Skeletal muscle tissue (tissue), 4 donors: ENCODE measurements around the gene FOXF2. TPM values are rescaled to one million over a fixed set of nuclear protein-coding genes. Genes with fewer than 3 reads are reported as not detected.
A peak's percentile ranks its signal among the peaks of the same experiment; 100 is the strongest.
"Not testable (repeated sequence)": the region's sequence is repeated elsewhere in the genome, so short reads cannot be mapped to it uniquely, and the experiment has no call there.

Source experiments
- H3K27ac ChIP-seq: one replicate; pipeline ENCODE4 v1.7.0; 2013; ENCODE audit warnings: mild to moderate bottlenecking, low read depth, low read length, inconsistent platforms
- H3K27me3 ChIP-seq, 3 donors: one replicate each; pipeline ENCODE4 v1.7.0; 2013; ENCODE audit warnings: low read length in 3 of 3; ENCODE audit not compliant: control insufficient read depth in 3 of 3, insufficient read depth in 3 of 3
- H3K36me3 ChIP-seq, 3 donors: one replicate each; pipeline ENCODE4 v1.7.0; 2013; ENCODE audit warnings: low read length in 3 of 3; ENCODE audit not compliant: control insufficient read depth in 3 of 3, insufficient read depth in 3 of 3
- H3K4me1 ChIP-seq, 3 donors: one replicate each; pipeline ENCODE4 v1.7.0; 2013; ENCODE audit warnings: low read length in 3 of 3, mild to moderate bottlenecking in 3 of 3; ENCODE audit not compliant: control insufficient read depth in 3 of 3, insufficient read depth in 3 of 3
- H3K4me3 ChIP-seq, 3 donors: one replicate each; pipeline ENCODE4 v1.7.0; 2013; ENCODE audit warnings: low read length in 3 of 3
- H3K9ac ChIP-seq, 3 donors: one replicate each; pipeline ENCODE4 v1.7.0; 2013; ENCODE audit warnings: low read length in 3 of 3, mild to moderate bottlenecking in 3 of 3, moderate library complexity in 2 of 3, low read depth in 1 of 3
- H3K9me3 ChIP-seq, 3 donors: one replicate each; pipeline ENCODE4 v1.7.0; 2013; ENCODE audit warnings: low read length in 3 of 3; ENCODE audit not compliant: control insufficient read depth in 3 of 3
- total RNA-seq: library from RNA; depleted of rRNA; stranded (reverse); fragments of >200 nt; gene quantifications from one replicate; pipeline ENCODE4 v1.2.3, GENCODE V29; 2014
- donor health status: Osteomylitis.

FOXF2 gene
- total RNA-seq, result 0.52 TPM

- peaks cover 6 to 22% (median 8%) of the 10 kb centered on the region in 3 donors for H3K4me1 ChIP-seq
- H3K27ac ChIP-seq, result no peak within 1 kb of the TSS
- H3K9me3 ChIP-seq, result no peaks in the 10 kb centered on the region
- H3K36me3 ChIP-seq, result no peaks in the 10 kb centered on the region
- peaks cover 83 to 89% (median 87%) of the 10 kb centered on the region in 3 donors for H3K27me3 ChIP-seq
- H3K9ac ChIP-seq, result peak within 1 kb of the TSS in 1 of 3 donors; percentile 45
- H3K4me3 ChIP-seq, result peak within 1 kb of the TSS; percentile 30 to 68 (median 57)
These were observed at the start of gene FOXF2 for GRCh38 chr6:1389369-1390132. FOXF2 (plus strand) TSS chr6:1389576; CDS start chr6:1389948, 372 bp downstream.

DNA sequence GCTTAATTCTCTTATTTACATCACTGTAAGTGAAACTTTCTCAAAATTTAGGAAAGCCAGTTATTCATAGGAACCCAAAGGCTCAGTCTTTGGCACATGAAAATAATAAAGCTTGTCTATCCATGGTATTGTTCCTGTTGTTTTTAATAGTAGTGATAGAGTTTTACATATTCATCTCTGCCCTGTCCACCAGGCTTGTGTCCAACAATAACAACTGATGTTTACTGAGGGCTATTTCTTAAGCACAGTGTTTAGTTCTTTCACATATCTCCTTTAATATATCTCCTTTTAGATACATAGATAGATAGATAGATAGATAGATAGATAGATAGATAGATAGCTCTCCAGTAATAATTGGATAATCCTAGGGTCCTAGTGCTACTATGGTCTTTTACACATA lies 43.3 kb upstream of the FOXF2 start:
- Histone ChIP-seq H3K4me3 (no peak overlapping the region), H3K9me3 (peaks cover 0 to 4% (median 4%) of the 10 kb centered on the region in 3 donors), H3K9ac (no peak overlapping the region), H3K27me3 (peaks cover 0 to 15% (median 14%) of the 10 kb centered on the region in 3 donors), H3K27ac (no peak overlapping the region), H3K4me1 (peaks cover 0 to 2% (median 0%) of the 10 kb centered on the region in 3 donors), H3K36me3 (no peaks in the 10 kb centered on the region)

DNA sequence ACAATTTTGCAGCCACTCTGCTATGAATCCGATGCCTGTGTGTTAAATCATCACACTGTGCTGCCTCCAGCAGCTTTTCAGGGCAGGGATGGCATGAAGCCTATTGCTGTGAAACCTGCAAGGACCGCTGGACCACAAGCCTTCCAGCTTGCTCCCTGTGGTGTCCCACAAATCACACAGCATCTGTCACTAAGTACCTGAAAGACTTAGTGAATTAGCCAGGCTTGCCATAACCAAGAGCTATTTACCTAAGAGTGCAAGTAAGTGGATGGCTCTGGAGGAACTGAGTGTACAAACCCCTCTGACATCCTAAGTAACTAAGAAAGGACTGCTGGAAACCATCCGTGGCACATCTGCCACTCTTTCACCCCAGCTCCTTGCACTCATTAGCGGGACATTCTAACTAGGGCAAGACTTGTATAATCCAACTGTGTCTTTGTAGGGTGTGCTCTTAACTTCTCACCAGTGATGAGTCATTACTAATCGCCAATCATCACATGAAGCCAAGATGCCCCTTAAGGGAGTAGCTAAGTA lies 42.8 kb upstream of the FOXF2 start:
- Histone ChIP-seq H3K9me3 (peaks cover 0 to 8% (median 4%) of the 10 kb centered on the region in 3 donors), H3K27ac (no peak overlapping the region), H3K36me3 (no peaks in the 10 kb centered on the region), H3K4me3 (no peak overlapping the region), H3K9ac (no peak overlapping the region), H3K4me1 (peaks cover 0 to 2% (median 0%) of the 10 kb centered on the region in 3 donors), H3K27me3 (peaks cover 0 to 15% (median 14%) of the 10 kb centered on the region in 3 donors)

GRCh38 chr6:1347161-1347560 lies 42.2 kb upstream of the FOXF2 start:
- Histone ChIP-seq H3K36me3 (no peaks in the 10 kb centered on the region), H3K9me3 (peaks cover 0 to 8% (median 4%) of the 10 kb centered on the region in 3 donors), H3K4me3 (no peak overlapping the region), H3K9ac (no peak overlapping the region), H3K27me3 (peaks cover 0 to 15% (median 14%) of the 10 kb centered on the region in 3 donors), H3K27ac (no peak overlapping the region), H3K4me1 (peaks cover 0 to 2% (median 0%) of the 10 kb centered on the region in 3 donors)

DNA sequence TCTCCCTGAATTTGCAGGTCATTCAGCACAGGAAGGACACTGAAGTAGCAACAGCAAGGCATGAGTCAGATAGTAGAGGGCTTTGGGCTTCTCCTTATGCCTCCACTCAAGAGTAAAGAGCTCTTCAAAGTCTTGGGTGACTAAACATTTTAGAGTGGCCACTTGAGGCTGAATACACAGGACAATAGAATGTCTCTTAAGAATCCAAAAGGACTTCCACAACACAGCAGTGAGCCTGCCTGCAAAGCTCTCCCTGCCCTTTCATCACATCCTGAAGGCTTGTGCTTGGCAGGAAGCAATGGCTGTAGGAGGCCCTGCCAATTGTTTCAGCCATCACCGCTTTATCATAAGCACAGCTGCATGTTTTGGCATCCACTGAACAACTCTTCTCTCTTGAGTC lies 40.7 kb upstream of the FOXF2 start:
- Histone ChIP-seq H3K4me3 (no peak overlapping the region), H3K27me3 (peaks cover 2 to 15% (median 14%) of the 10 kb centered on the region in 3 donors), H3K27ac (no peak overlapping the region), H3K36me3 (no peaks in the 10 kb centered on the region), H3K9me3 (peaks cover 0 to 8% (median 4%) of the 10 kb centered on the region in 3 donors), H3K9ac (no peak overlapping the region), H3K4me1 (peaks cover 0 to 2% (median 0%) of the 10 kb centered on the region in 3 donors)

DNA sequence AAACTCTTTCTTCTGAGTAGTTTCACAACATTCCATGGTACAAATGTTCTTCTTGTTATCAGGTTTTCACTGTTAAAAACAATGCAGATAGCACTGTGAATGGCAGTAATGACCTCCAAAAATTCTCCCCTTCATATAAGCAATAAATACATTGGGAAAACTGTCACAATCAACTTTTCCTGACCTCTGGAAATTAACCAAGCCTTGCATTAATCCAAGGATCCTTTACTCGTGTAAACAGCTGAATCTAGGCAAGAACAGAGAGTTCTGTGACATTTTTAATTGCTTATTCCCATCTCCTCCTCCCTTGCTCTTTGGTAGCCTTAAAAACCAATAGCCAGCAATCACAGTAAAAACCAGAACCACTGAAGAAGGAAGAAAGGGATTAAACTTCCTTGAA lies 39.7 kb upstream of the FOXF2 start:
- Histone ChIP-seq H3K4me1 (peaks cover 0 to 2% (median 0%) of the 10 kb centered on the region in 3 donors), H3K9ac (no peak overlapping the region), H3K27ac (no peak overlapping the region), H3K36me3 (no peaks in the 10 kb centered on the region), H3K4me3 (no peak overlapping the region), H3K27me3 (peaks cover 2 to 15% (median 14%) of the 10 kb centered on the region in 3 donors), H3K9me3 (peaks cover 0 to 6% (median 2%) of the 10 kb centered on the region in 3 donors)

GRCh38 chr6:1351381-1352008 lies 37.9 kb upstream of the FOXF2 start:
- Histone ChIP-seq H3K9ac (no peak overlapping the region), H3K36me3 (no peaks in the 10 kb centered on the region), H3K4me1 (peaks cover 0 to 2% (median 0%) of the 10 kb centered on the region in 3 donors), H3K27me3 (peaks cover 2 to 14% (median 10%) of the 10 kb centered on the region in 3 donors), H3K4me3 (no peak overlapping the region), H3K9me3 (peaks cover 0 to 6% (median 0%) of the 10 kb centered on the region in 3 donors), H3K27ac (no peak overlapping the region)

DNA sequence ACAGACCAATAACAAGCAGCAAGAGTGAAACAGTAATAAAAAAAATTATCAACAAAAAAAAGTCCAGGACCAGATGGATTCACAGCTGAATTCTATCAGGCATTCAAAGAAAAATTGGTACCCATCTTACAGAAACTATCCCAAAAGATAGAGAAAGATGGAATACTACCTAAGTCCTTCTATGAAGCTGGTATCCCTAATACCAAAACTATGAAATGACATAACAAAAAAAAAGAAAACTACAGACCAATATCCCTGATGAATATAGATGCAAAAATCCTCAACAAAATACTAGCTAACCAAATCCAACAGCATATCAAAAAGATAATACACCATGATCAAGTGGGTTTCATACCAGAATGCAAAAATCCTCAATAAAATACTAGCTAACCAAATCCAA lies 34.3 kb upstream of the FOXF2 start:
- H3K9ac ChIP-seq, result not testable (repeated sequence)

GRCh38 chr6:1361717-1362116 lies 27.7 kb upstream of the FOXF2 start:
- not testable (repeated sequence) for H3K9me3 ChIP-seq, H3K27ac ChIP-seq, H3K27me3 ChIP-seq, H3K4me1 ChIP-seq, H3K9ac ChIP-seq, H3K36me3 ChIP-seq, H3K4me3 ChIP-seq

More for the DNA sequence above, 34.3 kb upstream of the FOXF2 start:
- not testable (repeated sequence) for H3K36me3 ChIP-seq, H3K4me3 ChIP-seq, H3K4me1 ChIP-seq, H3K27me3 ChIP-seq, H3K27ac ChIP-seq, H3K9me3 ChIP-seq

- Histone ChIP-seq H3K4me1 (no peaks in the 10 kb centered on the region), H3K27me3 (peaks cover 0 to 3% (median 0%) of the 10 kb centered on the region in 3 donors)
These were observed 26.7 kb upstream of the FOXF2 start for GRCh38 chr6:1362643-1363042.

More at GRCh38 chr6:1362643-1363042, 26.7 kb upstream of the FOXF2 start:
- Histone ChIP-seq H3K9me3 (no peaks in the 10 kb centered on the region), H3K9ac (no peak overlapping the region), H3K36me3 (no peaks in the 10 kb centered on the region), H3K27ac (no peak overlapping the region), H3K4me3 (no peak overlapping the region)
